GM18505 (cell line): Measurements from ENCODE around the gene NDST4.
A peak's percentile ranks its signal among the peaks of the same experiment; 100 is the strongest.

Experiments
- ATAC-seq: cut with Tn5 transposase; IDR thresholded peaks from one replicate; pipeline ENCODE4 v1.9.1; 2021; ENCODE audit not compliant: unreplicated experiment
- POLR2A ChIP-seq: IDR thresholded peaks from 4 replicates; pipeline ENCODE4 v1.6.1; 2011; ENCODE audit warnings: borderline replicate concordance; ENCODE audit not compliant: insufficient read depth, insufficient read length; ENCODE audit errors: extremely low read depth

NDST4 gene

DNA sequence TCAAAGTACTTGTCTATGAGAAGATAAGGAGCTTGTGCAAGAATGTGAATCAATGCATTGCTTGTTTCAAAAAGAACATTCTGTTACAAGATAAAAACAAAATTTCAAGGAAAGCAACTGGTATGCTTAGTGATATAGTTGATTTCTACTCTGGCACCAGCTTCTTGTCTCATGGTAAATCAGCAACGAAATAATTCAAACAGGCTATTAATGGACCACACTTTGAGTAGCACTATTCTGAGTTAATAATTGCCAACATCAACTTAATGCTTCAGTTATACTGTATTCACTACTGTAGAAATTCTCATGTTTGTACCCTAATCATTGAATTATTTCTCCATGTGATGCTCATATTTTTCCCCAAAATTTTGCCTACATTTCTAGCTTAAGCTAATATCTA lies 252.6 kb downstream of the NDST4 start:
- TF ChIP-seq POLR2A = no peak
- no peak for ATAC-seq

DNA sequence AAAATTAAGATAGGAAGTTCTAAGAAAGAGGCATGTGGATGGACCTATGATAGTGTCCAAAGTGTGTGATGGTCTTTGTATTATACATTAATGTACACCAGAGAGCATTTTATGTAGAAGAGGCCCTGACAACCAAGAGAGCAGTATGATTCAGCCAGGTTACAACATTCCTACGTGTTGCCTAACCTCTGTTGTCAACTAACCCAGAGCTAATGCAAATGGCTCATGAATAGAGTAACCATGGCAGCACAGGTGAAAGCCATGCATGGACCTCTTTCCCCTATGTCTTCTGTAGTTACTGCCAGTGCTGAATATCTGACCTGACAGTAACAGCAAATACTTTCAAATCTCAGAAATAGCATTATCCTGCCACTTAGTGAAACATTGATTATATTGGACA lies 255.6 kb downstream of the NDST4 start:
- TF ChIP-seq POLR2A = no peak
- ATAC-seq = no peak

DNA sequence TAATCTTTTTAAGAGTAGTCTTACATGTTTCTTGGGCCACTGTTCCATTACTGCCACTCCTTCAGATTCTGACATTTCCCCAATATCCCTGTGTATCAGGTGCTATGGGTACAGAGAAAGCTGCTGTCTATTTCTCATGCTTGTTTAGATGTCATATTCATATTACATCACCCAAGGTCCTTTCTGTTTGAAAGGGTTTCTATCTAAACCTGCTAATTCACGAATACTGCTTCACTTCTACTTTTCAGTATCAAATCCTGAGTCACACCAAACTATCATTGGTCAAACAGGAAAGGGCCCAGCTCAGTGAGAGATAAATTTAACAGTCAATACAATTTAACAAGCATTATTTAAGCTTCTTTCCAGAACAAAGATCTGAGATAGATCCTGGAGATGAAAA lies 273.4 kb downstream of the NDST4 start:
- no peak for ATAC-seq
- no peak for TF ChIP-seq POLR2A

DNA sequence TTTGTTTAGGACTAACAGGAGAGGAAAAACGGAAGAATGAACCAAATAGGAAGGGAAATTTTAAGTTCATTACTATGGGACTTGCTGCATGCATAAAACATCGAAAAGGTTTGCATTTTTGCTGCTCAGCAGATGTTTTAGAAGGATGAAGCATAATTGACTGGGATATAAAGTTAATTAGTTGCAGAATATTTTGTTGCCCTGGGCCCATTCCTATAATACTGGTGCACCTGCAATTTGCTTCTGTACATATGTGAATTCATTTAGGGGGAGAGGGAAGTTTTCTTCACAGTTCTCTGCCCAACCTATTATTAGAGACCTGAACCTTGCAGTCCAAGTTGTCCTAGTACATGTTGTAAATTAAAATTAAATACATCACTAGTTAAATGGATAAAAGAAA lies 282.8 kb downstream of the NDST4 start:
- no peak for ATAC-seq
- TF ChIP-seq POLR2A = no peak

DNA sequence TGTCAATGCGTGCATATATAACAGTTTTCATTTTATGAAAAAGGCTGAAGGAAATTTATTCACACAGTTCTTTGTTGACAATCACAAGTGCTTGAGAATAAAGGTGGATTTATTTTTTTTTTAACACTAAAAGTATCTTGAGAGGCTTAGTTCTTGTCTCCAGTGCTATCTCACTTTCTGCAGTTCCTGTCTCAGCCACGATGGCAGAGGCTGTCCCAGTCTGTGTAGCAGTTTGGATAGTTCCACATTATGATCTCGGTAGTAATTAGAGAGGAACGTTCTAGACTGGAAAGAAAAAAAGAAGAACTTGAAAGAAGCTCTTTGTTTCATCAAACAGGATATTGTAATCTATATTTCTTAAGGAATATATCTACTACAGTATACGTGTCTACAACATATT lies 285.8 kb downstream of the NDST4 start:
- no peak for ATAC-seq
- no peak for TF ChIP-seq POLR2A

DNA sequence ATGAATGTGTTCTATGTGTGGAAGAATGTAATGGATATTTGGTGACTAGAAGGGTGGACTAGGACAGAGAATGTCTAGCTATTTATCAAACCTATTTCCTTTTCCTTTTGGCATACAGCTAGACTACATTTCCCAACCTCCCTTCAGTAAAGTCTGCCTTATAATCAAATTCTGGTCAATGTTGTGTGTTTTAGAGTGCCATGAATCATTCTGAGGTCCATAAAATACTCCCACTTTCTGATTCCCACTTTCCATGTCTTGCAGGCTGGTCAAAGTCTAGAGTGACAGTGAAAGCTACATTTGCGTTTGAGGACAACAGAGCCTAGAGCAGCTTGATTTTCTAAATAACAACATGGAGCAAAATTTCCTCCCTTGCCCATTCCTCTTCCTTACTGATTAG lies 297.7 kb downstream of the NDST4 start:
- no peak for ATAC-seq
- TF ChIP-seq POLR2A = no peak

DNA sequence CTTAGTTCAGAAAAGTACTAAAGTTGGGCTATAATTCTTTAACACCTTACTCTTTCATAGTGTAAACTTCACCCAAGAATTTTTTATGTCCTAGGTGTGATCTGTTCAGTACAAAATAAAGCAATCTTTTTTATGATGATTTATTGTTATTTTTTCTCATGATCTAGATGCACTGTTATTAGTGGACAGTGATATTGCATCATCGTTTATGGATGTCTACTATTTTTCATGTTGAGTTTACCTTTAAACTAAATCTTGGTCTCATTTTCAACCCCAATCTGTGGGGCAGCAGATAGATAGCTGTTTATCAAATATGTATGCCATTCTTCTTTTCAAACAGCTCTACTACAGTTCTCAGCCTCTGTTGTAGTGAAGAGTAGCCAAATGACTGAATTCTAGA lies 299.5 kb downstream of the NDST4 start:
- ATAC-seq = no peak
- TF ChIP-seq POLR2A = no peak

DNA sequence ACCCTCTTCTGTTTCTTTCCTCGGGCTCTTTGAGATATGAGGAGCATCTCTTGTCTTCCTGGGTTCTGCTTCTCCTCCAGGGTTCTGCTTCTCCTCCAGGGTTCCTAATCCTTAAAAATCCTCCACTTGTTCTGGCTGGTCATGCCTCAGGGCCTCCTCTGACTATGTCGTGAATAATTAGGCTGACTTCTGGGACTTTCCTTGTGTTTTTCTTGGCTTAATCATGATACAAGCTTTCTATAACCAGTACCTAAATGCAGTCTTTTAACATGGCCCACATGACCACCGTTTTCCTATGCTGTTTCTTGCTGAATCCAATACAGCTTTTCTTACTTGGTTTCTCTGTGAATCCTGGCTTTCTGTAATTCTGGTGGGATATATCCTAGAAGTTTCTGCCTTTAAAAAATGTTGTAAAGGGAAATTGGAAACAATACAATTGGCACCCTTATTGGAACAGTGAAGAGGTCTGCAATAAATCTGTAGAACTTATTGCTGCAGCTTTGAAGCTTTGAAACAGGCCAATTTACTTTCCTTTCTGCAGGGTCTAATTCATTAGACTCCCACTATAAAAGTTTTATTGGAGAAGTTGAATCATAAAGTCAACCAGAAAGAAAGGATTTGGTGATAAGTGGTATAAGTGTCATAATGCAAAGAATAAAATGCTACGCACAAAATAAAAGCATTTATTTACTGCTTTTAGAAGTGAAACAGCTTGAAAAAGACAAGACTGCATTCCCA lies 301.7 kb downstream of the NDST4 start:
- ATAC-seq = no peak
- TF ChIP-seq POLR2A = no peak

DNA sequence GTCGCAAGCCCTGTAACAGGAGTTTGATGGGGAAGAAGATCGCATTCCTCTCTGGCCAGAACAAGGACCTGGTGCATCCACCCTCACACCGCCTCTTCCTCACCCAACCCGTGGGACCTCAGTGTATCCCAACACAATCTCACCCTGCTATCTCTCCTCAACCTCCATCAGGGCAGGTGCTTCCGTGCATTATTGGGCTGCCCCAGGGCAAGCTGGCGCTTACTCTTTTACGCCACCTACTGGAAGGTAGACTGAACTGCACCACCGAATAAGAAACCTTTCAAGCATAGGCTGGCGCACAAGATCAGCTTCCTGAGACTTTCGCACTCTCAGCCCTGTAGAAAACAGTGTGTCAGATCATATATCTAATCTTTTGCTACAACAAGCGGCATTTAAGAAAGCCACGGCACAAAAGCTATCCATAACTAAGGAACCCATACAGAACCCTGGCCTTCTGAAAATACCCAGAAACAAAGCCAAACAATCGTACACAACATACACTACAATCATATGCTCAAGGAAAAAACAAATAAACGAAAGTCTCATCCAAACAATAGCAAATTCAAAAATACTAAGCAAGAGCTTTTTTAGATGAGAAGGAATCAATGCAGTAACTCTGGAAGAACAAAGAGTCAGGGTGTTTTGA lies 305.5 kb downstream of the NDST4 start:
- peak; percentile 99 for ATAC-seq
- TF ChIP-seq POLR2A = no peak

DNA sequence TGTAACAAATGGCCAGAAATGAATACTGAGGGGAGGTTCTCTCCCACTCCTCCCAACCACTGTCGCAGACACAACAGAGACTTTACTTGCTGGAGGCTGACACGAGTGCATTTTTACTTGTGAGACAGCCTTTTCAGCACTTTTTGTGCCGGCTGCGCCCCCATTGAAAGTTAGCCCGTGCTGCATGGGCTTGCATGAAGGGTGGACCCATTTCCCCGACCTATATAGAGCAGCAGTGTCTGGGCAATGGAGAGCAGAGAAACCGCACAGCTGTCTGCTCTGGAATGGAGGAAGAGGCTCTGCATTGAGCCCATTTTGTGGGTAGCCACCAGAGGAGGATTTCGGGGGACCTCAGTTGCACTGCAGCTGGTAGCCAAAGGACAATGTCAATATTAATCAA lies 306.1 kb downstream of the NDST4 start:
- no peak for TF ChIP-seq POLR2A
- ATAC-seq = no peak

DNA sequence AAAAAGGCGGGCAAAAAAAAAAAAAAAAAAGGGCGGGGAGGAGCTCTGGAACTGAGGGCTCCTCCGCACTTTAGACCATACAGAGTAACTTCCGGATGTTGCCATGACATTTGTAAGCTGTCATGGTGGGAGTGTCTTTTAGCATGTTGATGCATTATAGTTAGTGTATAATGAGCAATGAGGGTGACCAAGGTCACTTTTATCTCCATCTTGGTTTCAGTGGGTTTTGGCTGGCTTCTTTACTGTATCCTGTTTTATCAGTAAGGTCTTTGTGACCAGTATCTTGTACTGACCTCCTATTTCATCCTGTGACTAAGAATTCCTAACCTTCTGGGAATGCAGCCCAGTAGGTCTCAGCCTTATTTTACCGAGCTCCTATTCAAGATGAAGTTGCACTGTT lies 321.4 kb downstream of the NDST4 start:
- TF ChIP-seq POLR2A = no peak
- no peak for ATAC-seq

DNA sequence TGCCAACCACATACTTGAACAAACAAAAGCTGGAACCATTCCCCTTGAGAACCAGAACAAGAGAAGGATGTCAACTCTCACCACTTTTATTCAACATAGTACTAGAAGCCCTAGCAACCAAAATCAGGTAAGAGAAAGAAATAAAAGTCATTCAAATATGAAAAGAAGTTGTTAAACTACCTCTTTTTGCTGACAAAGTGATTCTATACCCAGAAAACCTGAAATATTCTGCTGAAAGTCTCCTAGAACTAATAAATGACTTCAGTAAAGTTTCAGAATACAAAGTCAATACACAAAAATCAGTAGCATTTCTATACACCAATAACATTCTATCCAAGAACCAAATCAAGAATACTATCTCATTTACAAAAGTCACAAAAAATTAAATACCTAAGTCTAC lies 327.9 kb downstream of the NDST4 start:
- TF ChIP-seq POLR2A = no peak
- ATAC-seq = no peak

DNA sequence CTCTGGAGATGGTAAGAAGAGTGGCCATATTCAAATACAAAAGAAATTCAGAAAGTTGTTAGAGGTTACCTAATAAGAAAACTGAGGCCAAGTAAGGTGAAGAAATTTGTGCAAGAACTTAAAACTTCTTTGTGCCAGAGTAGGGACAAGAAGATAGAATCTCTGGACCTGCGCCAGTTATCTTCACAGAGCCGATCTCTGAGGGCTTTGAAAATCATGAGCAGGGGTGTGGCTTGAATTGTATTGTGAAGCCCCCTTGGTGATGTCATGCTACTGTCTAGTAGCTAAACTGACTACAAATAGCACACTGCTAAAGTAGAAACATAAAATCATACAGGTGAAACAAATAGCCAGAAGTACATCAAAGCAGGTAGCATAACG lies 330.2 kb downstream of the NDST4 start:
- no peak for TF ChIP-seq POLR2A
- ATAC-seq = no peak

DNA sequence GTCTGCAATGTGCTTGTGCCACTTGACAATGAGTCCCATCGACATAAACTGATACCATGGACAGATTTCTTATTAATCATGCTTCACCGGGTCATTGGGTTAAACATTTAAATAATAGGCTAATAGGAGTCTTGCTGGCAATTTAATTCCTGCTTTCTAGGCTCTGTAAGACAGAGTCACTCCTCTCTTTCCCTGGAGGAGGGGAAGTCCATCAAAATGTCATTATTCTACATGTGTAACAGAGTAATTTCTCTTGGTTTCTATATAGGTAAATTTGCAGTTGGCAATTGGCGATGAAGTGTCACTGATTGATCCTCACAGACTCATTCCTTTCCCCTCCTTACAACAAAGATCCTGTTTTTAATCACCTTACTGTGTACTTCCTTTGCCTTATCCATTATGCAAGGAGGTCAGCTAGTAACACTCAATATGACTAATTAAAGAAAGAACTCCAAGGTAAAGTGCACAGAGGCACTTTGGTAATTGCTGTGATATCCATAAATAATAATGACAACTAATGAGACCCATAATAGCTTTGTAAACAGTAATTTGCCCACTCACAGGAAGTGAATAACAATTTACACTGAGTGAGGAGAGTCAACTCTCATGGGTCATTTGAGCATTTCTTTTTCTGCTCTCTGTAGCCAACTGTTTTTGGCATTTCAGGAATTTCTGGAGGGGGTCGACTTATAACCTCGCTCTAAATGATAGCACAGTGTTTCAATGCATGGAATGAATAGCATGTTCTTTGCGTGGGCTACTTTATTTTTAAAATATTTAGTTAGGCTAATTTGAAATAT lies 330.8 kb downstream of the NDST4 start:
- no peak for ATAC-seq

More for the DNA sequence above, 330.8 kb downstream of the NDST4 start:
- TF ChIP-seq POLR2A = no peak
